GM18907 (cell line): ENCODE data around the gene SUFU.
"Not testable (repeated sequence)": the region's sequence is repeated elsewhere in the genome, so short reads cannot be mapped to it uniquely, and the experiment has no call there.

Source experiments
- ATAC-seq: cut with Tn5 transposase; IDR thresholded peaks from one replicate; pipeline ENCODE4 v1.9.1; 2021; ENCODE audit warnings: mild to moderate bottlenecking, moderate library complexity; ENCODE audit not compliant: unreplicated experiment

The SUFU gene

GRCh38 chr10:102479651-102480050 lies 24.1 kb upstream of the SUFU start:
- no peak for ATAC-seq

- no peak for ATAC-seq
Measured at GRCh38 chr10:102480396-102480795, 23.4 kb upstream of the SUFU start.

GRCh38 chr10:102484021-102484420 lies 19.8 kb upstream of the SUFU start:
- no peak for ATAC-seq

- ATAC-seq: no peak
Measured at GRCh38 chr10:102485093-102485784, 18.5 kb upstream of the SUFU start.

- no peak for ATAC-seq
Measured at GRCh38 chr10:102491136-102491535, 12.6 kb upstream of the SUFU start.

- ATAC-seq: no peak
Measured at GRCh38 chr10:102492344-102492939, 11.3 kb upstream of the SUFU start.

GRCh38 chr10:102492983-102493382 lies 10.8 kb upstream of the SUFU start:
- ATAC-seq: no peak

- no peak for ATAC-seq
Measured at GRCh38 chr10:102493771-102494170, 10.0 kb upstream of the SUFU start.

- ATAC-seq: no peak
Measured at GRCh38 chr10:102497545-102497944, 6.2 kb upstream of the SUFU start.

GRCh38 chr10:102499356-102499755 lies 4.4 kb upstream of the SUFU start:
- no peak for ATAC-seq

- ATAC-seq: not testable (repeated sequence)
Measured at GRCh38 chr10:102500686-102501085, 3.1 kb upstream of the SUFU start.

- ATAC-seq: no peak
Measured at GRCh38 chr10:102501201-102502028, 2.4 kb upstream of the SUFU start.

GRCh38 chr10:102502029-102502336 lies 1.8 kb upstream of the SUFU start:
- ATAC-seq: peak; percentile 78

GRCh38 chr10:102502337-102503151 lies 1.2 kb upstream of the SUFU start, which contains the start of gene ACTR1A:
TSS of gene ACTR1A (minus strand) at chr10:102502712. CDS start at chr10:102502647, 65 bp downstream.
- ATAC-seq: peak; percentile 63

- no peak for ATAC-seq
Measured at GRCh38 chr10:102504179-102504975, 605 bp downstream of the SUFU start.

GRCh38 chr10:102504976-102505300 lies 1.2 kb downstream of the SUFU start:
- no peak for ATAC-seq

GRCh38 chr10:102505462-102506115 lies 1.8 kb downstream of the SUFU start:
- no peak for ATAC-seq

GRCh38 chr10:102507521-102507920 lies 3.7 kb downstream of the SUFU start:
- ATAC-seq: no peak

GRCh38 chr10:102508506-102508905 lies 4.7 kb downstream of the SUFU start:
- no peak for ATAC-seq

GRCh38 chr10:102509387-102509786 lies 5.6 kb downstream of the SUFU start:
- no peak for ATAC-seq
